Lower leg skin (tissue), 4 donors: ENCODE results near the gene TMEM132D. TPM values are rescaled to one million over a fixed set of nuclear protein-coding genes. Genes with fewer than 3 reads are reported as not detected.

Experiments used
- DNase-seq, 2 donors: peaks; one replicate each; pipeline ENCODE4 v3.0.0-alpha.2; 2019; ENCODE audit warnings: low spot score in 2 of 2
- H3K4me3 ChIP-seq: fragments of 200-600 bp; sonication (generic); 2 replicates; pipeline ENCODE4 v1.5.1; 2017; ENCODE audit warnings: mild to moderate bottlenecking, low read depth; ENCODE audit not compliant: poor library complexity, severe bottlenecking
- POLR2A ChIP-seq, 2 donors: fragments of 450-650 bp; IDR thresholded peaks; one replicate each; pipeline ENCODE4 v1.6.1; 2016 to 2017; ENCODE audit warnings: antibody characterized with exemption in 2 of 2, mild to moderate bottlenecking in 1 of 2, moderate library complexity in 1 of 2
- WGBS, 2 donors: methylation state at CpG; one replicate each; pipeline ENCODE4 v1.1.5; 2018; 5-methylcytosine and 5-hydroxymethylcytosine counted together
- intact Hi-C: fragments of 100-400 bp; cut with DNase I; formaldehyde crosslinking; loops from one replicate; pipeline ENCODE4 v1.15.0; 2023; ENCODE audit warnings: low total_unique reads
- total RNA-seq, 4 donors: library from RNA; depleted of rRNA; stranded (reverse); fragments of >200 nt; gene quantifications; one replicate each; pipeline ENCODE4 v1.1.0, GENCODE V29; 2016
- TF ChIP-seq, protein P1 (sequence below), 3 donors: fragments of 450-650 bp; IDR thresholded peaks; one replicate each; pipeline ENCODE4 v1.5.1; 2016; ENCODE audit warnings: antibody characterized with exemption in 3 of 3, mild to moderate bottlenecking in 3 of 3, moderate library complexity in 2 of 3

Gene TMEM132D
- total RNA-seq, 4 donors from 2014 or later: not detected

DNA sequence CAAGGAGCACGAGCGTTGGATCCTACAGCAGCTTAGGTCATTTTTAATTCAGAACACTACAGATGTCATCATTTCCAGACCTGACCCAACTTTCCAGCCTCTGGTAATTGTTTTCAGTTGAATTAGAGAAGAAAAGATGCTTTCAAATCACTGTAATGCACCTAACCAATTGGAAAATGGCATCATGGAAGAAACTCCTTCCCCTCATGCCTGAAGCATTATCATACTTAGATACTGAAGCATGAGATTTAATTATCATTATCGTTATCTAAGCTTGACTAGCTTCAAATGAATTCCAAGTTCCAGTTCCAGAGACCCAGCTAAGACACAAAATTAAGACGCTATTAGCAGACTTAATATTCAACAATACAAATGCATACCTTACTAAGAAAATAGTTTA, 299.3 kb downstream of the TMEM132D start:
- TF ChIP-seq, protein P1, sequence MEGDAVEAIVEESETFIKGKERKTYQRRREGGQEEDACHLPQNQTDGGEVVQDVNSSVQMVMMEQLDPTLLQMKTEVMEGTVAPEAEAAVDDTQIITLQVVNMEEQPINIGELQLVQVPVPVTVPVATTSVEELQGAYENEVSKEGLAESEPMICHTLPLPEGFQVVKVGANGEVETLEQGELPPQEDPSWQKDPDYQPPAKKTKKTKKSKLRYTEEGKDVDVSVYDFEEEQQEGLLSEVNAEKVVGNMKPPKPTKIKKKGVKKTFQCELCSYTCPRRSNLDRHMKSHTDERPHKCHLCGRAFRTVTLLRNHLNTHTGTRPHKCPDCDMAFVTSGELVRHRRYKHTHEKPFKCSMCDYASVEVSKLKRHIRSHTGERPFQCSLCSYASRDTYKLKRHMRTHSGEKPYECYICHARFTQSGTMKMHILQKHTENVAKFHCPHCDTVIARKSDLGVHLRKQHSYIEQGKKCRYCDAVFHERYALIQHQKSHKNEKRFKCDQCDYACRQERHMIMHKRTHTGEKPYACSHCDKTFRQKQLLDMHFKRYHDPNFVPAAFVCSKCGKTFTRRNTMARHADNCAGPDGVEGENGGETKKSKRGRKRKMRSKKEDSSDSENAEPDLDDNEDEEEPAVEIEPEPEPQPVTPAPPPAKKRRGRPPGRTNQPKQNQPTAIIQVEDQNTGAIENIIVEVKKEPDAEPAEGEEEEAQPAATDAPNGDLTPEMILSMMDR (IDR thresholded peaks at IDR 0.05): no peak
- no peak for TF ChIP-seq POLR2A (IDR thresholded peaks at IDR 0.05)
- WGBS, 2 donors: 66 to 67% methylated on average over 4 of the region's 4 CpGs
- DNase-seq: no peak
- intact Hi-C loops: no loop called here
- H3K4me3 ChIP-seq: no peak overlapping the region

DNA sequence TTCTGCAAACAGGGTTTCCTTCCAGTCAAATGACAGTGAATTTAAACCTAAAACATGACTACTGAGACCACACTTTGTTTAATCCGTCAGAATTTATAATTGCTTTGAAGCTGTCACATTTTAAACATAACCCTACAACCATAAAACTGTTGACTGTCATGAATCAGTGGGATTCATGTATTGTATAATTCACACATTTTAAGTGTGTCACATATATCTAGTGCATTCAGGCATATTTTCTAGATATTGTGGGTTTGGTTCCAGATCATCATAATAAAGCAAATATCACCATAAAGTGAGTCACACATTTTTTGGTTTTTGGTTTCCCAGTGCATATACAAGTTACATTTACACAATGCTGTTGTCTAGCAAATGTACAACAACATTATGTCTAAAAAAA, 304.4 kb downstream of the TMEM132D start:
- no peak for DNase-seq
- intact Hi-C loops: no loop called here
- WGBS, 2 donors: 23 to 26% methylated on average over 1 of the region's 1 CpG
- no peak for TF ChIP-seq POLR2A (IDR thresholded peaks at IDR 0.05)
- TF ChIP-seq, protein P1 (IDR thresholded peaks at IDR 0.05): no peak
- H3K4me3 ChIP-seq: no peak overlapping the region

DNA sequence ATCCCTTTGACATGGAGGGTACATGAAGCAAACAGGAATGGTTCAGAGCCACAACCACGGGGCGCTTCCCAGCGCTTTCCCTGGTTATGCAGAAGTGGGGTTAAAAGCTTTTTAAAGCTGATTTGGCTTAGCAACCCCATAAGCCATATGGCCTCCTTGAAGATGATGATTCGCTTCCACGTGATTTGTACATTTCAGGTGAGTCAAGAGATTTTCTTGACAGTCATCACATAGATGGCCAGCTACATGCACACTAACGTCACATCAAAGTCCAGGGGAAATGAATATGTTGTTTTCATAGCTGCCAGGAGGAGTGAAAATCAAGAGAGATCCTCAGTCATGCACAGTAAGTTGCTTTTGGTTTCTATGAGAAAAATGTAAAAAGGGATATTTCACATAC, 309.7 kb downstream of the TMEM132D start:
- DNase-seq: no peak
- 71 to 86% methylated on average over 6 of the region's 6 CpGs for WGBS, 2 donors
- H3K4me3 ChIP-seq: no peak overlapping the region
- TF ChIP-seq, protein P1 (IDR thresholded peaks at IDR 0.05): no peak
- TF ChIP-seq POLR2A (IDR thresholded peaks at IDR 0.05): no peak
- intact Hi-C loops: no loop called here

DNA sequence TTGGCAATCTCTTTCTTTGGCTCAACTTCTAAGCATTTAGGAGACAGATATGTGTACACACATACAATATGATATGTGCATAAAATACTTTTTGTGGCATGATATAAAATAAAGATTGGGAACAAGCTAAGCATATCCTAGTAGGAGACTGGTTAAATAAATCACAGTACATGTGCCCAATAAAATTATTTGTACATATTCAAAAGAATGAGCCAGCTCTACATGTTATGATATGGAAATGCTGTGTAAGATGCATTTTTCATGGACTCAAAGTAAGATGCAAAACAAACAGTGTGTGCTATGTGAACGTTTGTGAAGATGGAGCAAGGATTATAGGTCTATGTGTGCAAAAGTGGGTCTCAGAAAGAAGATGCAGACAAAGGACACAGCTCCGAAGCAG, 311.4 kb downstream of the TMEM132D start:
- no peak overlapping the region for H3K4me3 ChIP-seq
- WGBS, 2 donors: 47 to 59% methylated on average over 2 of the region's 2 CpGs
- intact Hi-C loops: no loop called here
- DNase-seq: no peak
- TF ChIP-seq, protein P1 (IDR thresholded peaks at IDR 0.05): no peak
- no peak for TF ChIP-seq POLR2A (IDR thresholded peaks at IDR 0.05)

DNA sequence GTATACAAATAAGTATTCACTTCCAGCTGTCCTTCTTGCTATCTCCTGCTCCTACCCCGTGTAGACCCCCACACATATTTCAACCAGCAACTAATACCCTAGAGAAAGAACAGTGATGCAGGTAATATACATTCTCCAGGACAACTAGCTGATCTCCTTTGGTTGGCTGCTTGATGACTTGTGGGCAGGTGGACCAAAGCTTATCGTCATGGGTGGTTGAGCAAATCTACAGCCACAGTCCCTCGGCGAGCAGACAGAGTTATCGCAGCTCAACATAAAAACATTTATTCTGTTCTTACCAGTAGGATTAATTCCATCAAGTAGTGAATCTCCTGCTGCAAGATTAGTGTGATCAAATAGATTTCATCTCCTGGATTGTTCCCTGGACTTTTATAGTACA, 314.3 kb downstream of the TMEM132D start:
- intact Hi-C loops: no loop called here
- H3K4me3 ChIP-seq: no peak overlapping the region
- TF ChIP-seq POLR2A (IDR thresholded peaks at IDR 0.05): no peak
- TF ChIP-seq, protein P1 (IDR thresholded peaks at IDR 0.05): no peak
- 91% methylated on average over 5 of the region's 5 CpGs for WGBS, 2 donors
- no peak for DNase-seq

DNA sequence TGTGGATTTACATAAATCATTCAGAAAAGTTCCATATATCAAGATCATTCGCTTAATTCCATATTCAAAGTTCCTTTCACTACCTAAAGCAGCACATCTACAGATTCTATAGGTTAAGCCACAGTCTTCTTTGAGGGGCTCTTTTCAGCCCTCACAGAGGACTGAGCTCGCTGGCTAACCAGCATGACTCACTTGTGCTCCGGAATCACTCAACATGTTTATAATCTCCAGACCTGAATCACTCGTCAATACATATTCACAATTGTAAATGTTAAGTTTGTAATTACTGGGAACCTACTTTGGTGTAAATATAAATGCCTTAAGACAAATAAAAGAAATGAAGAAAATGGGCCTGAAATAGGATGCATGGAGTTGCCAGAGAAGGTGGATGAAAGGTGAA, 315.7 kb downstream of the TMEM132D start:
- intact Hi-C loops: no loop called here
- DNase-seq: no peak
- no peak for TF ChIP-seq POLR2A (IDR thresholded peaks at IDR 0.05)
- TF ChIP-seq, protein P1 (IDR thresholded peaks at IDR 0.05): no peak
- no peak overlapping the region for H3K4me3 ChIP-seq
- WGBS, 2 donors: 78 to 89% methylated on average over 4 of the region's 4 CpGs
